K562 (cell line): ENCODE results near the gene KCTD17. TPM values are rescaled to one million over a fixed set of nuclear protein-coding genes. Genes with fewer than 3 reads are reported as not detected.

Source experiments
- ATAC-seq: fragments of 200-7000 bp; cut with Tn5 transposase; 3 replicates; pipeline ENCODE4 v1.9.1; 2020; ENCODE audit warnings: moderate library complexity
- BruUV-seq: library from RNA; stranded (reverse); fragments of 400-500 nt; replicated peaks from 2 replicates; lab custom pipeline; 2021; lab: Mats Ljungman, UMichigan
- CTCF ChIA-PET: fragments of 300-600 bp; formaldehyde crosslinking; extraction: SDS; loops from one replicate; lab custom pipeline; 2021; ENCODE audit warnings: low intra/inter-chr PET ratio; lab: Yijun Ruan, JAX
- POLR2A ChIA-PET: fragments of 300-600, 350-650 bp; sonication (Branson Sonifier 250); formaldehyde crosslinking; extraction: SDS; loops from one replicate; lab custom pipeline; 2021; ENCODE audit warnings: antibody characterized with exemption, inconsistent platforms; lab: Yijun Ruan, JAX
- DNase-seq, 4 experiments: peaks; one replicate each; pipeline versions ENCODE4 v3.0.0 to v3.0.0-alpha.2; 2011 to 2018; ENCODE audit warnings: low spot score in 3 of 4, mixed read lengths in 3 of 4; ENCODE audit errors: extremely low read depth in 1 of 4
- FAIRE-seq: peaks from 2 replicates; lab custom pipeline; 2011; peaks lifted over from hg19 to GRCh38; lab: Jason Lieb, UNC
- H2AFZ ChIP-seq: 2 replicates; pipeline ENCODE4 v1.6.0; 2011; ENCODE audit warnings: low read depth, low read length, control low read depth, inconsistent platforms
- H3K27ac ChIP-seq: fragments of 200-600 bp; 3 replicates; pipeline ENCODE4 v1.8.0; 2011; ENCODE audit warnings: low read depth, mild to moderate bottlenecking, control low read depth, inconsistent platforms, low read length, moderate library complexity, mixed read lengths; ENCODE audit errors: extremely low read depth
- H3K27me3 ChIP-seq, 2 experiments: fragments of 300-600 bp in 1 of 2; 2 replicates in 1 of 2; 3 replicates in 1 of 2; pipeline versions ENCODE4 v1.6.0 to v1.8.0; 2011; ENCODE audit warnings: inconsistent platforms in 2 of 2, low read length in 2 of 2, mild to moderate bottlenecking in 1 of 2, mixed read lengths in 1 of 2, moderate library complexity in 1 of 2; ENCODE audit not compliant: control insufficient read depth in 2 of 2, insufficient read depth in 2 of 2
- H3K36me3 ChIP-seq: fragments of 300-600 bp; 3 replicates; pipeline ENCODE4 v1.8.0; 2011; ENCODE audit warnings: mild to moderate bottlenecking, low read length, inconsistent platforms; ENCODE audit not compliant: control insufficient read depth, insufficient read depth
- H3K4me1 ChIP-seq, 2 experiments: fragments of 200-600 bp in 1 of 2; replicated peaks in 1 of 2; 2 replicates in 1 of 2; 3 replicates in 1 of 2; pipeline versions ENCODE4 v1.5.1 to v1.8.0; 2011; ENCODE audit warnings: inconsistent platforms in 2 of 2, low read length in 2 of 2, mild to moderate bottlenecking in 1 of 2, mixed read lengths in 1 of 2, moderate library complexity in 1 of 2; ENCODE audit not compliant: control insufficient read depth in 2 of 2, insufficient read depth in 2 of 2
- H3K4me2 ChIP-seq: 2 replicates; pipeline ENCODE4 v1.6.1; 2011; ENCODE audit warnings: low read length, control low read depth, inconsistent platforms, mixed read lengths; ENCODE audit not compliant: insufficient read depth
- H3K4me3 ChIP-seq: fragments of 200-600 bp; sonication (generic), shearing (Covaris generic); 2 replicates; pipeline ENCODE4 v1.5.1; 2016; ENCODE audit warnings: control low read depth, inconsistent platforms
- H3K79me2 ChIP-seq: fragments of 200-600 bp; 3 replicates; pipeline ENCODE4 v1.8.0; 2011; ENCODE audit warnings: low read length, inconsistent platforms; ENCODE audit not compliant: control insufficient read depth, insufficient read depth
- H3K9ac ChIP-seq, 2 experiments: 2 replicates each; pipeline versions ENCODE4 v1.6.0 to v1.6.1; 2011; ENCODE audit warnings: low read depth in 2 of 2, low read length in 2 of 2, control low read depth in 1 of 2, inconsistent platforms in 1 of 2, mild to moderate bottlenecking in 1 of 2, mixed read lengths in 1 of 2; ENCODE audit not compliant: insufficient read depth in 1 of 2
- H3K9me1 ChIP-seq: one replicate; pipeline ENCODE4 v1.6.0; 2011; ENCODE audit warnings: inconsistent platforms, mild to moderate bottlenecking, low read length, moderate library complexity; ENCODE audit not compliant: control insufficient read depth, insufficient read depth
- H3K9me3 ChIP-seq: replicated peaks from 2 replicates; pipeline ENCODE4 v1.5.1; 2011; ENCODE audit warnings: low read depth, low read length, inconsistent platforms; ENCODE audit not compliant: control insufficient read depth, insufficient read depth
- H4K20me1 ChIP-seq: replicated peaks from 2 replicates; pipeline ENCODE4 v1.6.1; 2011; ENCODE audit warnings: low read length, inconsistent platforms, mixed read lengths; ENCODE audit not compliant: control insufficient read depth, insufficient read depth
- CHD2 ChIP-seq: IDR thresholded peaks from 2 replicates; pipeline ENCODE4 v1.6.1; 2011; ENCODE audit warnings: low read depth, low read length
- CHD4 ChIP-seq: fragments of 200-600 bp; sonication (generic); IDR thresholded peaks from 3 replicates; pipeline ENCODE4 v1.6.1; 2012; ENCODE audit warnings: low read depth, mild to moderate bottlenecking, mixed read lengths, low read length, inconsistent platforms; ENCODE audit not compliant: insufficient read depth, insufficient replicate concordance, poor library complexity, severe bottlenecking
- ELF2 ChIP-seq: fragments of 250-450 bp; sonication (Bioruptor Pico); IDR thresholded peaks from 2 replicates; pipeline ENCODE4 v1.5.0; 2021; ENCODE audit warnings: mild to moderate bottlenecking
- HNRNPH1 ChIP-seq: fragments of 200-400 bp; formaldehyde crosslinking; optimal IDR thresholded peaks from 2 replicates; pipeline ENCODE3; 2017; ENCODE audit warnings: low read depth, mild to moderate bottlenecking, low read length, moderate library complexity
- HSF4 ChIP-seq: fragments of 250-450 bp; sonication (Bioruptor Pico); IDR thresholded peaks from 2 replicates; pipeline ENCODE4 v2.1.2; 2022; ENCODE audit warnings: mild to moderate bottlenecking, moderate library complexity, borderline replicate concordance
- KLF13 ChIP-seq: fragments of 450-650 bp; IDR thresholded peaks from 2 replicates; pipeline ENCODE4 v1.6.1; 2016; ENCODE audit warnings: missing genetic modification characterization, low read depth, mild to moderate bottlenecking, missing compliant biosample characterization, moderate library complexity, borderline replicate concordance
- LEF1 ChIP-seq: fragments of 450-650 bp; IDR thresholded peaks from 2 replicates; pipeline ENCODE4 v1.6.1; 2016; ENCODE audit warnings: mild to moderate bottlenecking
- NCOR1 ChIP-seq: fragments of 450-650 bp; IDR thresholded peaks from 2 replicates; pipeline ENCODE4 v1.6.1; 2016; ENCODE audit warnings: mild to moderate bottlenecking, moderate library complexity
- PHB ChIP-seq: fragments of 250-450 bp; sonication (Bioruptor Pico); IDR thresholded peaks from 2 replicates; pipeline ENCODE4 v1.5.0; 2021
- RB1 ChIP-seq: fragments of 450-650 bp; IDR thresholded peaks from 2 replicates; pipeline ENCODE4 v1.6.1; 2017; ENCODE audit warnings: low read depth, mild to moderate bottlenecking
- RBM34 ChIP-seq: fragments of 200-400 bp; formaldehyde crosslinking; IDR thresholded peaks from 2 replicates; pipeline ENCODE4 v1.6.1; 2018; ENCODE audit warnings: low read length, borderline replicate concordance; ENCODE audit not compliant: insufficient read depth
- SETDB1 ChIP-seq: IDR thresholded peaks from one replicate; pipeline ENCODE4 v1.6.1; 2012; ENCODE audit warnings: low read length, control low read depth, inconsistent platforms
- TAF7 ChIP-seq: fragments of 450-650 bp; IDR thresholded peaks from 2 replicates; pipeline ENCODE4 v1.6.1; 2016; ENCODE audit warnings: missing genetic modification characterization, missing compliant biosample characterization
- TBP ChIP-seq: optimal IDR thresholded peaks from 2 replicates; pipeline ENCODE3; 2011; ENCODE audit warnings: low read depth, low read length, improper control_type of control experiment
- TRIM28 ChIP-seq: fragments of 450-650 bp; IDR thresholded peaks from 2 replicates; pipeline ENCODE4 v1.6.1; 2017
- ZNF140 ChIP-seq: fragments of 250-450 bp; sonication (Bioruptor Pico); IDR thresholded peaks from 2 replicates; pipeline ENCODE4 v1.8.0; 2021; ENCODE audit warnings: moderate library complexity, mild to moderate bottlenecking, inconsistent platforms
- ZNF280A ChIP-seq: fragments of 450-650 bp; IDR thresholded peaks from 2 replicates; pipeline ENCODE4 v1.6.1; 2018; ENCODE audit warnings: mild to moderate bottlenecking, low read depth; ENCODE audit not compliant: partially characterized antibody
- ZNF431 ChIP-seq: sonication (generic); formaldehyde crosslinking; IDR thresholded peaks from 2 replicates; pipeline ENCODE4 v1.8.0; 2022; ENCODE audit warnings: mild to moderate bottlenecking, missing genetic modification reagents
- ZNF780A ChIP-seq: fragments of 250-450 bp; sonication (Bioruptor Pico); IDR thresholded peaks from 2 replicates; pipeline ENCODE4 v1.5.0; 2021; ENCODE audit warnings: mild to moderate bottlenecking
- WGBS: fragments of 100-300 bp; shearing (Covaris generic); methylation state at CpG from one replicate; pipeline ENCODE4 v1.1.6; 2016; ENCODE audit warnings: low coverage, mixed read lengths; ENCODE audit not compliant: insufficient coverage; ENCODE audit errors: missing lambda C conversion rate; 5-methylcytosine and 5-hydroxymethylcytosine counted together
- in situ Hi-C: fragments of 300-500 bp; cut with MboI; formaldehyde crosslinking; loops from 4 replicates; pipeline ENCODE4 v1.15.0; 2018; ENCODE audit warnings: inconsistent platforms, mixed read lengths
- intact Hi-C: fragments of 100-400 bp; cut with micrococcal nuclease; formaldehyde crosslinking; loops from 2 replicates; pipeline ENCODE4 v1.14.2; 2022
- polyA plus RNA-seq, 8 experiments: library from polyadenylated mRNA; depleted of rRNA in 4 of 8; stranded (reverse) in 5 of 8; unstranded in 3 of 8; fragments of >200 nt; fragmentation: Nextera tagmentation in 2 of 8; fragmentation: Illumina TruSeq in 1 of 8; extraction: Ambion mirVana in 2 of 8; extraction: Trizol in 1 of 8; gene quantifications; 2 replicates each; pipeline versions ENCODE4 v1.2.1 to v1.2.3, GENCODE V29; 2011 to 2014; ENCODE audit warnings: inconsistent platforms in 1 of 8, missing spikeins in 1 of 8
- total RNA-seq, 7 experiments: library from RNA; depleted of rRNA in 6 of 7; stranded (reverse); fragments of >200 nt in 6 of 7; fragmentation: Illumina TruSeq in 2 of 7; extraction: Trizol in 2 of 7; gene quantifications; 2 replicates each; pipeline versions ENCODE4 v1.2.1 to v1.2.3, GENCODE V29; 2011 to 2021; ENCODE audit warnings: low replicate concordance in 1 of 7

The KCTD17 gene
- total and polyA plus RNA-seq, 9 of the 15 experiments (the other 6 are each of a cell fraction or from before 2014, with no cell fraction given), result 0.22 to 0.90 (median 0.49) TPM; not detected in 2

- peaks cover 18% of the 10 kb centered on the region; the same call in 2 of the 3 replicates for H3K36me3 ChIP-seq
- H3K4me3 ChIP-seq, result no peak overlapping the region
- no peak for ATAC-seq
- no peak overlapping the region for H2AFZ ChIP-seq
- no peak overlapping the region; a peak in 1 of 4 replicates for H3K9ac ChIP-seq
- H4K20me1 ChIP-seq, result peaks cover 6% of the 10 kb centered on the region
- in situ Hi-C loops (no loop called here), intact Hi-C loops (no loop called here)
- DNase-seq, result no peak
- H3K4me1 ChIP-seq, result peaks cover 30 to 33% of the 10 kb centered on the region in 2 experiments; a peak in 4 of 5 replicates
- no peak overlapping the region for H3K4me2 ChIP-seq
- no peaks in the 10 kb centered on the region for H3K9me3 ChIP-seq
- TF ChIP-seq ZNF431 (CRISPR knock-in tag) (no peak), PHB (CRISPR knock-in tag) (no peak), LEF1 (no peak), ZNF280A (no peak), HNRNPH1 (no peak), RBM34 (no peak), TAF7 (tag) (no peak), CHD2 (no peak), TRIM28 (no peak), SETDB1 (no peak), KLF13 (tag) (no peak), CHD4 (no peak), ELF2 (no peak), RB1 (no peak), ZNF780A (CRISPR knock-in tag) (no peak), TBP (no peak), NCOR1 (no peak), HSF4 (CRISPR knock-in tag) (no peak), ZNF140 (no peak)
- H3K9me1 ChIP-seq, result peaks cover 2% of the 10 kb centered on the region
- ChIA-PET CTCF (no interaction called here), POLR2A (interaction anchor here (1.3 kb wide), 1 partner anchor 10 kb away, joined by 3 read pairs; no protein-coding TSS in a partner anchor)
- peaks cover 8% of the 10 kb centered on the region; the same call in 2 of the 3 replicates for H3K79me2 ChIP-seq
- BruUV-seq, result no TSS peak
- no peak overlapping the region for H3K27ac ChIP-seq
- no peak for FAIRE-seq
- 55% methylated on average over 7 of the region's 10 CpGs for WGBS
- H3K27me3 ChIP-seq, result no peaks in the 10 kb centered on the region
Observed at GRCh38 chr22:37012956-37013355, 38.6 kb upstream of the KCTD17 start.
